Left renal pelvis (tissue), 4 donors: Measurements from ENCODE around the gene IL17RB. TPM values are rescaled to one million over a fixed set of nuclear protein-coding genes. Genes with fewer than 3 reads are reported as not detected.

Experiments
- DNase-seq, 4 donors: peaks; one replicate each; pipeline ENCODE4 v3.0.0-alpha.2; 2013; ENCODE audit warnings: low read depth in 4 of 4, low spot score in 3 of 4
- polyA plus RNA-seq, 4 donors: library from polyadenylated mRNA; unstranded; fragments of 120-200 nt; gene quantifications; one replicate each; pipeline ENCODE4 v1.2.1, GENCODE V29; 2013; ENCODE audit not compliant: insufficient read length in 4 of 4

The IL17RB gene
- polyA plus RNA-seq, 4 donors = 8.4 to 18.8 (median 14.2) TPM

GRCh38 chr3:53826048-53826447 lies 20.3 kb upstream of the IL17RB start:
- no peak for DNase-seq

GRCh38 chr3:53828581-53828980 lies 17.8 kb upstream of the IL17RB start:
- no peak for DNase-seq

GRCh38 chr3:53829605-53830004 lies 16.8 kb upstream of the IL17RB start:
- DNase-seq = no peak

GRCh38 chr3:53830944-53831343 lies 15.4 kb upstream of the IL17RB start:
- no peak for DNase-seq

- DNase-seq = no peak
Observed at GRCh38 chr3:53833053-53833645, 13.2 kb upstream of the IL17RB start.

- DNase-seq = no peak
Observed at GRCh38 chr3:53833700-53834099, 12.7 kb upstream of the IL17RB start.

- DNase-seq = no peak
Observed at GRCh38 chr3:53834429-53835095, 11.8 kb upstream of the IL17RB start.

- DNase-seq = no peak
Observed at GRCh38 chr3:53835257-53835656, 11.1 kb upstream of the IL17RB start.

GRCh38 chr3:53836084-53836872 lies 10.1 kb upstream of the IL17RB start:
- DNase-seq = no peak

- DNase-seq = no peak
Observed at GRCh38 chr3:53837331-53837730, 9.0 kb upstream of the IL17RB start.

- DNase-seq = no peak
Observed at GRCh38 chr3:53841296-53841695, 5.1 kb upstream of the IL17RB start.

GRCh38 chr3:53842436-53843194 lies 3.8 kb upstream of the IL17RB start:
- DNase-seq = no peak

- no peak for DNase-seq
Observed at GRCh38 chr3:53843195-53844177, 2.9 kb upstream of the IL17RB start.

GRCh38 chr3:53844262-53845102 lies 1.9 kb upstream of the IL17RB start:
- no peak for DNase-seq

- DNase-seq = peak in 2 of 4 donors; percentile 37 to 53
Observed at GRCh38 chr3:53845103-53845880, 1.1 kb upstream of the IL17RB start.

GRCh38 chr3:53845881-53846133 lies 561 bp upstream of the IL17RB start:
- no peak for DNase-seq

- no peak for DNase-seq
Observed at GRCh38 chr3:53846851-53847155, 435 bp downstream of the IL17RB start.

- no peak for DNase-seq
Observed at GRCh38 chr3:53849916-53850315, 3.5 kb downstream of the IL17RB start.

GRCh38 chr3:53850895-53851294 lies 4.5 kb downstream of the IL17RB start:
- no peak for DNase-seq
